GM19455 (cell line): ENCODE measurements around the gene ATF3.
A peak's percentile ranks its signal among the peaks of the same experiment; 100 is the strongest.
"Not testable (repeated sequence)": the region's sequence is repeated elsewhere in the genome, so short reads cannot be mapped to it uniquely, and the experiment has no call there.

Source experiments
- ATAC-seq: cut with Tn5 transposase; IDR thresholded peaks from one replicate; pipeline ENCODE4 v1.9.1; 2021; ENCODE audit not compliant: unreplicated experiment

ATF3 gene

GRCh38 chr1:212649020-212649419 is 40.5 kb downstream of the ATF3 start:
- no peak for ATAC-seq

- ATAC-seq: no peak
Measured at GRCh38 chr1:212650228-212650627, 41.7 kb downstream of the ATF3 start.

- no peak for ATAC-seq
Measured at GRCh38 chr1:212651521-212651920, 43.0 kb downstream of the ATF3 start.

- no peak for ATAC-seq
Measured at GRCh38 chr1:212651977-212652376, 43.4 kb downstream of the ATF3 start.

- no peak for ATAC-seq
Measured at GRCh38 chr1:212652609-212653008, 44.0 kb downstream of the ATF3 start.

GRCh38 chr1:212655668-212656440 is 47.3 kb downstream of the ATF3 start:
- ATAC-seq: no peak

GRCh38 chr1:212656730-212657129 is 48.2 kb downstream of the ATF3 start:
- no peak for ATAC-seq

- ATAC-seq: not testable (repeated sequence)
Measured at GRCh38 chr1:212658250-212658649, 49.7 kb downstream of the ATF3 start.

GRCh38 chr1:212664409-212665199 is 56.0 kb downstream of the ATF3 start:
- ATAC-seq: no peak

GRCh38 chr1:212665241-212666115 is 56.9 kb downstream of the ATF3 start:
- peak; percentile 97 for ATAC-seq

- ATAC-seq: no peak
Measured at GRCh38 chr1:212666116-212666775, 57.7 kb downstream of the ATF3 start.

- ATAC-seq: no peak
Measured at GRCh38 chr1:212667223-212668139, 58.9 kb downstream of the ATF3 start.

- ATAC-seq: no peak
Measured at GRCh38 chr1:212668477-212668876, 59.9 kb downstream of the ATF3 start.

GRCh38 chr1:212669102-212669501 is 60.5 kb downstream of the ATF3 start:
- ATAC-seq: no peak

GRCh38 chr1:212669600-212669999 is 61.0 kb downstream of the ATF3 start:
- ATAC-seq: no peak

- ATAC-seq: no peak
Measured at GRCh38 chr1:212670301-212670700, 61.7 kb downstream of the ATF3 start.
